Eye (tissue), 1 donor: ENCODE measurements around the gene EXOSC7.

ENCODE experiments used
- DNase-seq: peaks from one replicate; pipeline ENCODE4 v3.0.0-alpha.2; 2015

The EXOSC7 gene

GRCh38 chr3:44993471-44994205, 17.6 kb downstream of the EXOSC7 start:
- DNase-seq, result no peak

GRCh38 chr3:44995142-44995770, 19.2 kb downstream of the EXOSC7 start:
- peak; percentile 71 for DNase-seq

GRCh38 chr3:44996556-44996969, 20.5 kb downstream of the EXOSC7 start:
- DNase-seq, result no peak

- DNase-seq, result no peak
Measured at GRCh38 chr3:44999782-45000181, 23.7 kb downstream of the EXOSC7 start.

- DNase-seq, result no peak
Measured at GRCh38 chr3:45000823-45001222, 24.8 kb downstream of the EXOSC7 start.

GRCh38 chr3:45001738-45002137, 25.7 kb downstream of the EXOSC7 start:
- DNase-seq, result no peak

GRCh38 chr3:45002139-45002660, 26.2 kb downstream of the EXOSC7 start:
- DNase-seq, result no peak

GRCh38 chr3:45002720-45003119, 26.7 kb downstream of the EXOSC7 start:
- no peak for DNase-seq

GRCh38 chr3:45003406-45003805, 27.4 kb downstream of the EXOSC7 start:
- DNase-seq, result no peak

- DNase-seq, result no peak
Measured at GRCh38 chr3:45003859-45004258, 27.8 kb downstream of the EXOSC7 start.

- no peak for DNase-seq
Measured at GRCh38 chr3:45007091-45007490, 31.0 kb downstream of the EXOSC7 start.

- no peak for DNase-seq
Measured at GRCh38 chr3:45008117-45008516, 32.1 kb downstream of the EXOSC7 start.

- DNase-seq, result no peak
Measured at GRCh38 chr3:45009868-45010267, 33.8 kb downstream of the EXOSC7 start.

GRCh38 chr3:45010811-45011333, 34.8 kb downstream of the EXOSC7 start:
- peak; percentile 31 for DNase-seq

- DNase-seq, result peak; percentile 67
Measured at GRCh38 chr3:45011756-45012508, 35.9 kb downstream of the EXOSC7 start.

- DNase-seq, result no peak
Measured at GRCh38 chr3:45012577-45012976, 36.5 kb downstream of the EXOSC7 start.

GRCh38 chr3:45016916-45017315, 40.9 kb downstream of the EXOSC7 start:
- no peak for DNase-seq

GRCh38 chr3:45017821-45018220, 41.8 kb downstream of the EXOSC7 start:
- DNase-seq, result no peak

- no peak for DNase-seq
Measured at GRCh38 chr3:45020534-45020933, 44.5 kb downstream of the EXOSC7 start.

GRCh38 chr3:45021524-45022297, 45.7 kb downstream of the EXOSC7 start:
- peak; percentile 35 for DNase-seq

- DNase-seq, result no peak
Measured at GRCh38 chr3:45023675-45024074, 47.6 kb downstream of the EXOSC7 start.

- no peak for DNase-seq
Measured at GRCh38 chr3:45024542-45025255, 48.7 kb downstream of the EXOSC7 start.
